Activated CD4-positive, alpha-beta memory T cell treated with anti-CD3 and anti-CD28 coated beads, Interleukin-2, amount 10 ng/mL, durations not matched to agents 7 days and 5 days (primary cell): ENCODE measurements around the gene LTF. TPM values are rescaled to one million over a fixed set of nuclear protein-coding genes. Genes with fewer than 3 reads are reported as not detected.
"Not testable (repeated sequence)": the region's sequence is repeated elsewhere in the genome, so short reads cannot be mapped to it uniquely, and the experiment has no call there.

ENCODE experiments used
- CTCF ChIA-PET: fragments of 350-600 bp; sonication (Branson Sonifier 250); formaldehyde crosslinking; loops from one replicate; lab custom pipeline; 2021; ENCODE audit warnings: antibody characterized with exemption, inconsistent platforms; lab: Charles Lee
- POLR2A ChIA-PET: fragments of 350-600 bp; sonication (Branson Sonifier 250); formaldehyde crosslinking; loops from one replicate; lab custom pipeline; 2021; ENCODE audit warnings: antibody characterized with exemption; lab: Charles Lee
- DNase-seq: peaks from one replicate; pipeline ENCODE4 v3.0.0-alpha.2; 2020
- H3K27ac Mint-ChIP-seq: one replicate; pipeline ENCODE4 v1.8.0; 2021; ENCODE audit warnings: mild to moderate bottlenecking, mixed read lengths
- H3K27me3 Mint-ChIP-seq: one replicate; pipeline ENCODE4 v1.8.0; 2021; ENCODE audit warnings: mixed read lengths
- H3K36me3 Mint-ChIP-seq: one replicate; pipeline ENCODE4 v1.8.0; 2021; ENCODE audit warnings: low read depth, mixed read lengths
- H3K4me1 Mint-ChIP-seq: one replicate; pipeline ENCODE4 v1.8.0; 2021; ENCODE audit warnings: mixed read lengths
- H3K4me3 Mint-ChIP-seq: one replicate; pipeline ENCODE4 v1.8.0; 2021; ENCODE audit warnings: mild to moderate bottlenecking, mixed read lengths
- H3K9me3 Mint-ChIP-seq: one replicate; pipeline ENCODE4 v1.8.0; 2021; ENCODE audit warnings: mixed read lengths
- total RNA-seq, 2 experiments: library from RNA; stranded (reverse); gene quantifications; one replicate each; pipeline ENCODE4 v1.2.3, GENCODE V29; 2021

The LTF gene
- total RNA-seq, 2 experiments from 2014 or later, result not detected

DNA sequence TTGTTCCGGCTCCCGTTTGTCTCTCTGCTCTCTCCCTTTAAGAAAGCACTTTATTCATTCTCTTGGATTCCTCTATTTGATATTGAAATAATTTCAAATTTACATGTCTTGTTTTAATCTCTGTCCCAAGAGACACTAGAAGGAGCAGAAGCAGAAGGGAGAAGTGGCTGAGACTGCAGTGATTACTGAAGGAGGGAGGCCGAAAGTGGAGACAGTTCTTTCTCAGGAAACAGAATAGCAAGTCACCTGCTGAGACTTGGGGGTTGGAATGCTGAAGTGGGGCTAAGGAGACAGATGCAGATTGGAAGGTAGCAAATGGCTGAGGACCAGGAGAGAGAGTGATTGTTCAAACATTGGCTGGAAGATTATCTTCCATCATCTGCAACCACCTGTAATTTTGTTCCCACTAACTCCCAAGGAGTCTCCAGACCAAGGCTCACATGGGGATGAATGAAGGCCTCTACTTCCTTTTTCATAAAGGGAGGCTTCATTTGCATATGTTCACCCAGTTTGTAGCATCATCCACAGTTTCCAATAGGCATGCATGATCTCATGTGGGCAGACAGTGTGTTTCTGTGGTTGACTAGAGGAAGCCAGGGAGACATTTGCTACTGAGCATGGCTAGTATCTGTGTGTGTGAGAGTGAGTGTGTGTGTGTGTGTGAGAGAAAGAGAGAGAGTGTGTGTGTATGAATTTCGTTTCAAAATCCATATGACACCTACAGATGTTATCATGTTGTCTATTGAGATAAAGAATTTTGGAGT is 24.0 kb downstream of the LTF start:
- peak; percentile 63 for DNase-seq

DNA sequence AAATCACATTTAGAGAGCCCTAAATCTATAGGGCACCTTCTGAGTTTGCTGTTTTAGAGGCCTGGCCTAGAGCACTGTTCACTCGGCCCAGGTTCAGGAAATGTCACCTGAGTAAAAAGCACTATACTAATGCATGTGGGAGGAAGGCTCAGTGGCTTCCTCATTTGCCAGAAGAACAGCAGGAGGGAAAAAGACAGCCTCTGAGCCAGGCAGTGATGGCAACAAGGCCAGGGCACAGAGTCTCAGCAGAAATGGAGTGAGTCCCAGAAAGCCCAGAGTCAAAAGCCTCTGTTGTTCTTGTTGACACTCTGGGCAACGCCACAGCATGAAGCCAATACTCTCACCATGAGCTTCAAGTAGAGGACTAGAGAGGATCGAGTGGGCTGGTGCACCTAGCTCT is 25.9 kb downstream of the LTF start:
- Mint-ChIP-seq H3K9me3 (no peaks in the 10 kb centered on the region), H3K36me3 (no peaks in the 10 kb centered on the region), H3K4me3 (no peak overlapping the region), H3K27me3 (peaks cover 1% of the 10 kb centered on the region), H3K4me1 (peaks cover 23% of the 10 kb centered on the region), H3K27ac (no peak overlapping the region)
- POLR2A ChIA-PET, result no interaction called here
- no peak for DNase-seq
- CTCF ChIA-PET, result no interaction called here

More for the DNA sequence above, 24.0 kb downstream of the LTF start:
- Mint-ChIP-seq H3K27ac (no peak overlapping the region), H3K36me3 (no peaks in the 10 kb centered on the region), H3K4me3 (no peak overlapping the region), H3K9me3 (no peaks in the 10 kb centered on the region), H3K27me3 (no peaks in the 10 kb centered on the region), H3K4me1 (peaks cover 32% of the 10 kb centered on the region)
- CTCF ChIA-PET, result no interaction called here
- POLR2A ChIA-PET, result no interaction called here

DNA sequence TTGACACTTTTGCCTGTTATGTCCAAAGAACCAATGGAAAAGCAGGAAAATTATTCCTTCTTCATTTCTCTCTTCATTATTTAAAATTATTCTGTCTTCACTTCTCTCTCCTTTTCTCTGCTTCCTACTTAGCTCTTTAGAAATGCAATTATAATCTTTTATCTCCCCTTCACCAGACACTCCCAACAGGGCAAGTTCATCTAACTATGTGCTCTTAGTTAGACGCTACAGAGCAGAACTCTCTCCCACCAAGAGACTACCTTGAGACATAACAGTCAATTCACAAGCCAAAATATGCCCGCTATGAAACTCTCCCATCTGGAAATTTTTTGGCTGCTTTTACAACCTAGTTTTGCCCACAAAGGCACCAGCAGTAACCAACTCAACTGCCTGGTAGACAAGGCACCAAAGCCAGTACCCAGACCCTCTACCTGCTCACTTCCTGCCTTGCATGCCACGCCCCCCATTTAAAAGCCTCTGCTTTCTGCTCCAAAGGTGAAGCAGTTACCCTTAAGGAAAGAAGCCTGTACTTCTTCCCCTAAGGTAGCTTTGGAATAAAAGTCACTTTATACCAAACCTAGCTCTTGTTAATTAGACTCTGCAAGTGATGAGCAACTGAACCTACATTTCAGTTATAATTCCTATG is 29.5 kb downstream of the LTF start:
- no peak overlapping the region for H3K4me3 Mint-ChIP-seq
- peaks cover 15% of the 10 kb centered on the region for H3K4me1 Mint-ChIP-seq
- DNase-seq, result no peak
- ChIA-PET POLR2A (no interaction called here), CTCF (no interaction called here)
- H3K27ac Mint-ChIP-seq, result no peak overlapping the region
- peaks cover 4% of the 10 kb centered on the region for H3K27me3 Mint-ChIP-seq
- peaks cover 7% of the 10 kb centered on the region for H3K9me3 Mint-ChIP-seq
- H3K36me3 Mint-ChIP-seq, result peaks cover 4% of the 10 kb centered on the region

DNA sequence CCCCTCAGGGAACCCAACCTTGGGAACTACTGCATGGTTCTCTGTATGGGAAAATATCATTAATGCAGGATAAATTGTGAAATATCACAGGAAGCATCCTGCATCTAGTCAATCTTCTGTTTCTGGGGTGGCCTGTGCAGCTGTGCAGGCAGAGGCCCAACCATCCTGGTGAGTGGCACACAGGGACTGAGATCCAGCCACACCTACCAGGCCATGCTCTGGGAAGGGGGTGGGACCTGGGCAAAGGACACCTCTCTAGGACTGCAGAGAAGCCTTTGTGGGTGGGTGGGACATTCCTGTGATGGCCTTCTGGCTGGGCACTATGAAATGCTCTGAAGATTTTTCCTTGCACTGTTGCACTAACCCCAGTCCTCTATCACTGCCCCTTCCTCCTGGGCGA is 30.9 kb downstream of the LTF start:
- no peak for DNase-seq
- ChIA-PET POLR2A (no interaction called here), CTCF (no interaction called here)
- no peak overlapping the region for H3K27ac Mint-ChIP-seq
- H3K4me3 Mint-ChIP-seq, result no peak overlapping the region
- peaks cover 12% of the 10 kb centered on the region for H3K4me1 Mint-ChIP-seq
- peaks cover 4% of the 10 kb centered on the region for H3K36me3 Mint-ChIP-seq
- peaks cover 7% of the 10 kb centered on the region for H3K9me3 Mint-ChIP-seq
- H3K27me3 Mint-ChIP-seq, result peaks cover 4% of the 10 kb centered on the region

DNA sequence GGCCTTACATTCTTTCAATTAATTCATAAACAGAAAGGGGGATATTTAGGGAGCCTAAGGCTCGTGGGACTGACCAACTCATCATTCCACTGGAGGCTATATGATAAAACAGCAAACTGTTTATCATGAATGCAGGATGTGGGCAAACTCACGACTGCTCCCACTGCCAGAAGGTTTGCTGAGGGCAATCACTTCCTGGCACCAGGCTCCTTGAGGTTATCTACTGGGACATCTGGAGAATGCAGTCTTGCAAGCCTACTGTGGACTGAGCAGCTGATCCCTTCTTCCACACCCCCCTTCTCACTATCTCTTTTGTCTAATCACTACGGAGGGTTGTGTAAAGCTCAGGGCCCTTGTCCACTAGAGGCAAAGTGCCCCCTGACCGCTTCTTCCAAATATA is 31.6 kb downstream of the LTF start:
- H3K9me3 Mint-ChIP-seq, DNase-seq, H3K36me3 Mint-ChIP-seq, H3K4me3 Mint-ChIP-seq, CTCF ChIA-PET, H3K27ac Mint-ChIP-seq, POLR2A ChIA-PET, H3K27me3 Mint-ChIP-seq: not testable (repeated sequence)
- peaks cover 12% of the 10 kb centered on the region for H3K4me1 Mint-ChIP-seq

DNA sequence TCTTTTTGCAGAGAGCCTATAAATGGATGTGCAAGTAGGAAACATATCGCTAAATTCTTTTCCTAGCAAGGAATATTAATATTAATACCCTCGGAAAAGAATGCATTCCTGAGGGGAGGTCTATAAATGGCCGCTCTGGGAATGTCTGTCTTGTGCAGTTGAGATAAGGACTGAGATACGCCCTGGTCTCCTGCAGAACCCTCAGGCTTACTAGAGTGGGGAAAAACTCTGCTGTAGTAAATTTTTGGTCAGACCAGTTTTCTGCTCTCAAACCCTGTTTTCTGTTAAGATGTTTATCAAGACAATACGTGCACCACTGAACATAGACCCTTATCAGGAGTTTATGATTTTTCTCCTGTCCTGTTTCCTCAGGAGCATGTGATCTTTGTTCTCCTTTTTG is 32.8 kb downstream of the LTF start:
- H3K4me1 Mint-ChIP-seq, result peaks cover 14% of the 10 kb centered on the region
- POLR2A ChIA-PET, result interaction anchor here (1.3 kb wide), 1 partner anchor 25 kb away, joined by 5 read pairs; the partner anchor contains the start of genes CCR5AS and CCRL2
- H3K36me3 Mint-ChIP-seq, DNase-seq, H3K4me3 Mint-ChIP-seq, H3K27me3 Mint-ChIP-seq, H3K27ac Mint-ChIP-seq, CTCF ChIA-PET, H3K9me3 Mint-ChIP-seq: not testable (repeated sequence)

DNA sequence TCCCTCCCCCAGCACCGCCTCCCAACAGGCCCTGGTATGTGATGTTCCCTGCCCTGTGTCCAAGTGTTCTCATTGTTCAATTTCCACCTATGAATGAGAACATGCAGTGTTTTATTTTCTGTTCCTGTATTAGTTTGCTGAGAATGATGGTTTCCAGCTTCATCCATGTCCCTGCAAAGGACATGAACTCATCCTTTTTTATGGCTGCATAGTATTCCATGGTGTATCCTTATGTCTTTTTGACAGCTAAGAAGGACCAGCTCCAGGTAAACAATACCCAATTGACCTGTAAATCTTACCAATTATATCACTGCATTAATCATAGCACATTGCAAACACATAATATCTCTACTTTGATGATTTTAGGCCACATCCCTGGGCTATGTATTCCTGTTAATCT is 33.8 kb downstream of the LTF start:
- H3K27ac Mint-ChIP-seq, H3K27me3 Mint-ChIP-seq, H3K9me3 Mint-ChIP-seq, H3K36me3 Mint-ChIP-seq, H3K4me3 Mint-ChIP-seq, DNase-seq, CTCF ChIA-PET: not testable (repeated sequence)
- peaks cover 25% of the 10 kb centered on the region for H3K4me1 Mint-ChIP-seq
- POLR2A ChIA-PET, result interaction anchor here (1.3 kb wide), 1 partner anchor 24 kb away, joined by 5 read pairs; the partner anchor contains the start of genes CCR5AS and CCRL2

DNA sequence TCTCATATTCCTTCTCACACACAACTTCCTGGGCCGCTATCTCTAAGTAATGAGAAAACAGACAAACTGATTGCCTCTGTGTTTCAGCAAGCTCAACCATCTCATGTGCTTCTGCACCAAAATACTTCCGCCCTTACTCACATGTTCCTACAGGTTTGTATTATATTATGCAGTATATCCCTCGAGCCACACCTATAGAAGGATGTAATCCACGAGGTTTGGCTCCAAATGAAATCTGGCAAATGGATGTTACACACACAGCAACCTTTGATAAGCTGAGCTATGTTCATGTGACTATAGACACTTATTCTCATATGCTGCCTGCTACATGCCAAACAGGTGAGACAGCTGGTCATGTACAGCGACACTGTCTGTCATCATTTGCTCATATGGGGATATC is 35.0 kb downstream of the LTF start:
- no peak overlapping the region for H3K27ac Mint-ChIP-seq
- no peak overlapping the region for H3K4me3 Mint-ChIP-seq
- ChIA-PET POLR2A (interaction anchor here (1.3 kb wide), 1 partner anchor 23 kb away, joined by 3 read pairs; the partner anchor contains the start of genes CCR5AS and CCRL2), CTCF (no interaction called here)
- peaks cover 25% of the 10 kb centered on the region for H3K4me1 Mint-ChIP-seq
- H3K36me3 Mint-ChIP-seq, result peaks cover 4% of the 10 kb centered on the region
- no peak for DNase-seq
- H3K9me3 Mint-ChIP-seq, result peaks cover 7% of the 10 kb centered on the region
- peaks cover 6% of the 10 kb centered on the region for H3K27me3 Mint-ChIP-seq

DNA sequence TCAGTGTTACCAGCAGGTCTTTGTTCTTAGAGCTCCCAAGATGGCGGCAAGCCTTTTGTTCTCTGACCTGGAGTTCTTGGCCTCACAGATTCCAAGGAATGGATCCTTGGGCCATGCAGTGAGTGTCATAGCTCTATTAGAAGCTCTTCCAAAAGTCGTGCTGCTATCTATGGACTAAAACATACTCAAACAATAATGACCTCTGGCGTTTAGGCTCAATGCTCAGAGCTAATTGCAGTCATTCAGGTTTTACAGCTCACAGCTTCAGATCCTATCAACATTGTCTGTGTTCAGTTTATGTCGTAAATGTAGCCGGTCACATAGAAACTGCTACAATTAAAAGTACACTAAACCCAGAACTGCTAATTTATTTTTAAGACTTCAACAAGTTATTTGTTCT is 35.5 kb downstream of the LTF start:
- Mint-ChIP-seq H3K4me3 (no peak overlapping the region), H3K27ac (no peak overlapping the region), H3K36me3 (peaks cover 4% of the 10 kb centered on the region), H3K9me3 (peaks cover 7% of the 10 kb centered on the region), H3K27me3 (peaks cover 6% of the 10 kb centered on the region), H3K4me1 (peaks cover 25% of the 10 kb centered on the region)
- ChIA-PET CTCF (no interaction called here), POLR2A (interaction anchor here (1.3 kb wide), 1 partner anchor 22 kb away, joined by 3 read pairs; the partner anchor contains the start of genes CCR5AS and CCRL2)
- DNase-seq, result no peak

DNA sequence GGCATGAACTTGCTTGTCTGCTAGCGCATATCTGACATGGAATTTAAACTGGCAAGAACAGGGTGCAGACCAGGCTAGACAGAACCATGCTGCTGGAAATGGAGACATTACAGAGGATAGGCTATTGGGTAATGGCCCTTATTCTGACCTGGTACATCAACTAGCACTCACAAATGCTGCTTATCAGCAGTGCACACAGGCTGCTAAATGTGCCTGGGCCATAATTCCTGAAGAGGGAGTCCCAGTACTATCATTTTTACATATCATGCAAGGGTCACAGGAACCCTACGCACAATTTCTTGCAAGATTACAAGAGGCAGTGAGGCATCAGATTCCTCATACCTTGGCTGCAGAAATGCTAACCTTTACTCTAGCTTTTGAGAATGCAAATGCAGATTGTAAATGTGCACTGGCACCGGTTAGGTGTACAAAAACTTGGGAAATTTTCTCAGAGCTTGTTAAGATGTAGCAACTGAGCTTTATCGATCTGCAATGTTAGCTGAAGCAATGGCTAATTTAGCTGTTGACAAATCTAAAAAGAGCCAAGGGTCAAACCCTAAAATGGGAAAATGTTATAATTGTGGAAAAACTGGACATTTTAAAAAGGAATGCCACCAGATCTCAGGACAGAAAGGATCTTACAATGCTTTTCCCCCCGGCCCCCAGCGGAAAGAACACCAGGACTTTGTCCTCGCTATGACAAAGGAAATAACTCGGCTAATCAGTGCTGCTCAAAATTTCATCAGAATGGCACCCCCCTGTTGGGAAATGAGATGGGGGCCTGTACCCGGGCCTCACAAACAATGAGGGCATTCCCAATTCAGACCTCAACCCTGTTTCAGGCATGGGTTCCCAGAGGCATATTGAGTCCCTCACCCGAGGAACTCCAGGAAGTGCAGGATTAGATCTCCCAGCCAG is 36.5 kb downstream of the LTF start:
- peaks cover 6% of the 10 kb centered on the region for H3K27me3 Mint-ChIP-seq
- H3K4me3 Mint-ChIP-seq, result no peak overlapping the region
- peaks cover 7% of the 10 kb centered on the region for H3K9me3 Mint-ChIP-seq
- H3K36me3 Mint-ChIP-seq, result peaks cover 4% of the 10 kb centered on the region
- DNase-seq, result no peak
- POLR2A ChIA-PET, result no interaction called here
- no peak overlapping the region for H3K27ac Mint-ChIP-seq
- peaks cover 21% of the 10 kb centered on the region for H3K4me1 Mint-ChIP-seq
- CTCF ChIA-PET, result interaction anchor here (0.7 to 1.0 kb wide), 2 partner anchors 15 to 56 kb away, joined by 3 read pairs; no protein-coding TSS in a partner anchor

DNA sequence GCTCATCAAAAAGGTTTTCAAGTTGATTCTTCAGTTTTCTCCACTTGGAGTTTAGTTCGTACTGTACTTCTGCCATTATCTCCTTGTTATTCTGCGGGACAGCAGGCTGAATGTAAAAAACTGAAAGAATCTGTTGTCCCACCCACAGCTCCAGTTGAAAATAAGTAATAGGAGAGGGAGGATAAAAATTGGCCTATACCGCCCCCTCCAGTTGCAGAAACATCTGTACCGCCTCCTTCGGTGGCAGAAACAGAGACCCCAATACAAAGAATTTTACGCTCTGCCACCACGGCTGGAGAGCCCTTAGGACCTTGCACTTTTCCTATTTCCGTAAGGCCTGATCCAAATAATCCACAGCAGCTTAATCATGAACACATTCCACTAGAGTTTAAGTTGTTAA is 37.3 kb downstream of the LTF start:
- H3K4me3 Mint-ChIP-seq, H3K36me3 Mint-ChIP-seq, H3K9me3 Mint-ChIP-seq, CTCF ChIA-PET, DNase-seq, H3K27ac Mint-ChIP-seq, H3K27me3 Mint-ChIP-seq, POLR2A ChIA-PET: not testable (repeated sequence)
- H3K4me1 Mint-ChIP-seq, result peaks cover 14% of the 10 kb centered on the region

DNA sequence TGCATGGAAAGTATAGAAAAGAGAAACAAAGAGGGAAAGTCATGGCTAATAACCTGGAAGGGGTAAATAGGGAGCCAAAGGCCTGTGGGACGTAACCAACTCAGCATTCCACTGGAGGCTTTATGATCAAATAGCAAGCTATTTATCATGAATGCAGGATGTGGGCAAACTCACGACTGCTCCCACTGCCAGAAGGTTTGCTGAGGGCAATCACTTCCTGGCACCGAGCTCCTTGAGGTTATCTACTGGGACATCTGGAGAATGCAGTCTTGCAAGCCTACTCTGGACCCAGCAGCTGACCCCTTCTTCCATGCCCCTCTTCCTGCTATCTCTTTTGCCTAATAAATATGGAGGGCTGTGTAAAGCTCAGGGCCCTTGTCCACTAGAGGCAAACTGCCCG is 38.2 kb downstream of the LTF start:
- H3K36me3 Mint-ChIP-seq, H3K4me3 Mint-ChIP-seq, H3K27ac Mint-ChIP-seq, H3K27me3 Mint-ChIP-seq, H3K9me3 Mint-ChIP-seq, CTCF ChIA-PET, DNase-seq, POLR2A ChIA-PET: not testable (repeated sequence)
- peaks cover 14% of the 10 kb centered on the region for H3K4me1 Mint-ChIP-seq

DNA sequence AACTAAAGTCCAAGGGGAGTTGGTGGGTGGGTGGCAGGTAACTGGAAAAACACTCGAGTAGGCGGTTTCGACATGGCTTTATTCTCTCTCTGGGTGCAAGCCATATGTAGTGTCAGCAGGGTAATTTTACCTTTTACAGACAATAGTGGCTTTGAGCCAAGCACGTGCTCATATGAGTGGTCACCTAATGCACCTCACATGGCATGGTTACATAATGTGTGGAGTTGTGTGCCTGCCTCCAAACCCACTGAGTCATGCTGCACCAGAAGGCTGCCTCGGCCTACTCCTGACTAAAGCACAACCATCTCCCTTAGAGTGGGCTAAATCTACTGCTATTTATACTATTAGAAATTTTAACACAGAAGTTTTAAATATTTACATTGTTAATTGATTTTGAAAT is 41.1 kb downstream of the LTF start:
- no peaks in the 10 kb centered on the region for H3K36me3 Mint-ChIP-seq
- no peak overlapping the region for H3K4me3 Mint-ChIP-seq
- peaks cover 3% of the 10 kb centered on the region for H3K27me3 Mint-ChIP-seq
- ChIA-PET POLR2A (no interaction called here), CTCF (interaction anchor here (1.6 kb wide), 1 partner anchor 45 kb away, joined by 5 read pairs; no protein-coding TSS in a partner anchor)
- peaks cover 14% of the 10 kb centered on the region for H3K4me1 Mint-ChIP-seq
- DNase-seq, result no peak
- no peak overlapping the region for H3K27ac Mint-ChIP-seq
- H3K9me3 Mint-ChIP-seq, result no peaks in the 10 kb centered on the region
